NCI-H1048 (cell line): ENCODE measurements around the gene BEST4.
"Not testable (repeated sequence)": the region's sequence is repeated elsewhere in the genome, so short reads cannot be mapped to it uniquely, and the experiment has no call there.

Experiments
- DNase-seq: peaks from one replicate; lab custom pipeline; 2025; lab: John Stamatoyannopoulos, UW

BEST4 gene

DNA sequence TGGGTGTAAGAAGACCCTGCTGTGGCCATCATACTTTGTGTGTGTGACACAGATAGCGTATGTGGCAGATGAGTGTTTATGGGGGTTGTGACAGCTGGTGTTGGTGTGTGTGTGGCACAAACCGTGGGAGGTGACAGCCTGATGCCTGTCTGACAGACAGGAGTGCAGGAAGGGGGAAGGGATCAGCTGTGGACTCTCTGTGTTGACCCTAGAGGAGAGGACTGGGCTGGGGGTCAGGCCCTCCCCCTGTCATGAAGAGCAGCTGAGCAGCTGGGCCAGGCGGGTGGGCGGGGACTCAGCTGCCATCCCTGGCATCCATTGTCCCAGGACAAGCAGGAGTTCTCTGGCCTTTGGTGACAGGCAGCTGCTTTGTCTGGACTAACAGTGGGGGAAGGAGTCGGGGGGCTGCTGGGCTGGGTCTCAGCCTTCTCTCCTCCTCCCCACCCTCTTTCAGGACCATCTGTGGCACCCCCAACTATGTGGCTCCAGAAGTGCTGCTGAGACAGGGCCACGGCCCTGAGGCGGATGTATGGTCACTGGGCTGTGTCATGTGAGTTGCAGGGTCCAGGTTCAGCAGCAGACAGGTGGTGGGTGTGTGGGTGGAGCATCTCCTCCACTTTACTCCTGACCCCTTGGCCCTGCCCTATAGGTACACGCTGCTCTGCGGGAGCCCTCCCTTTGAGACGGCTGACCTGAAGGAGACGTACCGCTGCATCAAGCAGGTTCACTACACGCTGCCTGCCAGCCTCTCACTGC is 14.5 kb upstream of the BEST4 start:
- no peak for DNase-seq

DNA sequence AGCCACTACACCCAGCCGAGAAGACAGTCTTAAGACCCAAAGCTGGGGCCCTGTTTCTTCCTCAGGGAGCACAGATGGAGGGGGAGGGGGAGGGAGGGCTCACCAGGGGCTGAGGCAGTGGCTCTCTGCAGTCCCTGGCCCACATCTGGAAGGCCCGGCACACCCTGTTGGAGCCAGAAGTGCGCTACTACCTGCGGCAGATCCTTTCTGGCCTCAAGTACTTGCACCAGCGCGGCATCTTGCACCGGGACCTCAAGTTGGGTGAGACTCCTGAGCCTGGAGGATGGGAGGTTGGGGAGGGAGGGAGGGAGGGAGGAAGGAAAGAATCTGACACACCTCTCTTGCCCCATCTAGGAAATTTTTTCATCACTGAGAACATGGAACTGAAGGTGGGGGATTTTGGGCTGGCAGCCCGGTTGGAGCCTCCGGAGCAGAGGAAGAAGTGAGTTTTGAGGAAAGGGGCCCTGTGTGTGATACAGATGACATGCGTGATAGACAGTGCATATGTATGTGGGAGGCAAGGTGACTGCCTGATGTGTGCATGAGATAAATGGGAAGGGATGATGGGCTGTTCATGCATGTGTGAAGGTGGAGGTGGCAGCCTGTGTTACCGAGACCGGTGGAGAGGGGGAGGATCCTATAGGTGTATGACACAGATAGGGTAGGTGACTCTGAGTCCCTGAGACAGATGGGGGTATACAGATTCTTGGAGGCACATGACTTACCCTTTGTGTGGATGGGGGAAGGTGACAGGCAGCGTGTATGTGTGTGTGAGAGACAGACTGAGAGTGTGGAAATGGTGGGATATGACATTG is 13.7 kb upstream of the BEST4 start:
- DNase-seq = no peak

DNA sequence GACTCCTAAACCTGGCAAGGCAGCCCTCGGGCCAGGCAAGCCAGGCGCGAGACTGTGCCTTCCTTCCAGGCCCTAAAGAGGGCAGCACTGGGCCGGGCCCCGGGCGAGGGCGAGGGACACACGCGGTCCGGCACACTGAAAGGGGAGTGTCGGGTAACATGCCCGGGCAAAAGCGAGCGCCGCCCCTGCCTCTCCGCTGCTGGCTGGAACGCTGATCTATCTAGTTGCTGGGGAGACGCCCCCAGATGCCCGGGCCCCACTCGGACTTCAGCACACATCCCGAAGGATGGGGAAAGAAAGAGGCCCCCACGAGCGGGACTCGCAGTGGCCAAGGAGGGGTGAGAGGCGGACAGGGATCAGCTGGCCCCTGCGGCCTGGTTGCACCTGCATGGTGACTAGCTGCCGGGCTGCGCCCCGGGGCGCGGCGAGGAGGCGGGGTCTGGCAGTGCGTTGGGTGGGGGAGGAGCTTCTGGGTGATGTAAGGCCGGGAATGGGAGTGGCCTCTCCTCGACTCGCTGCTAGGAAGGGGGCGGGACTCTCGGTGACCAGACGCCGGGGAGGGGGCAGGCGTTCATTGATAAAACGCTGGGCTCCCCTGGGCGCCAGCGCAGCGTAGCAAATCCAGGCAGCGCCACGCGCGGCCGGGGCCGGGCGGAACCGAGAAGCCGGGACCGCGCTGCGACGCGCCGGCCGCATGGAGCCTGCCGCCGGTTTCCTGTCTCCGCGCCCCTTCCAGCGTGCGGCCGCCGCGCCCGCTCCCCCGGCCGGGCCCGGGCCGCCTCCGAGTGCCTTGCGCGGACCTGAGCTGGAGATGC is 12.0 kb upstream of the BEST4 start, which contains the start of gene PLK3:
PLK3 (plus strand) TSS at position 608 of the 815 bp plus-strand sequence; CDS start at position 695, 87 bp downstream.
- peak; percentile 85 for DNase-seq

DNA sequence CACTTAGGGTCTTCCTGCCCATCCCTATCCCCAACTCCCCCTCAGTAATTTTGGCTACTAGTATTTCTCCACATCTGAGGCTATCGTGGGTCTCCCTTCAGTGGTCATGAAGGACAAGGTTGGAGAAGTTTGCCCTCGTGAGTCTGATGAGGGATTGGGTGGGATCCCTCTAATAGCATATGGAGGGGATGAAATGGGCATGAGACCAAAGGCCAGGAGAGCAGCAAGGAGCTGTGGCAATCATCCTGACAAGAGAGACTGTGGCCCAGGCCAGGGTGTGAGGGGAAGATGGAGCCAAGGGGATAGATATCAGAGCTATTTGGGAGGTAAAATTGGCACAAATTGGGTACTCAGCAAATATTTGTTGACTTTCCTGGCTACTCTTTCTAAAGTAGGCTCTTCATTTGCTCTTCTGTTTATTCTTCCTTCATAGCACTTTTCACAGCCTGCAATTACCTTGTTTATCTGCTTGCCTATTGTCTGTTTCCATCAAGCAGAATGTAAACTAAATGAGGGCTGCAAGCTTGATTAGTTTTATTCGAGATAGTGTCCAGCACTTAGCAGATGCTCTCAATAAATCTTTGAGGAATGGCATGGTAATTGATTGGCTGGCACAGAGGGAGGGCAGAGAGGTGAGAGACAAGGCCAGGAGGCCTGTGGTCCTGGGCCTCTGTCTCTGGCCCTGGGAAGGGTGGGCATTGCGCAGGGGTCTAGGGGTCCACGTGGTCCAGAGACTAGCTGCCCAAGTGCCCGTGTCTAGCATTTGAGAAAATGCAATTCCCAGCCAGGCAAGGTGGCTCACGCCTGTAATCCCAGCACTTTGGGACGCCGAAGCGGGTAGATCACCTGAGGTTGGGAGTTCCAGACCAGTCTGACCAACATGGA is 10.8 kb upstream of the BEST4 start:
- DNase-seq = no peak

DNA sequence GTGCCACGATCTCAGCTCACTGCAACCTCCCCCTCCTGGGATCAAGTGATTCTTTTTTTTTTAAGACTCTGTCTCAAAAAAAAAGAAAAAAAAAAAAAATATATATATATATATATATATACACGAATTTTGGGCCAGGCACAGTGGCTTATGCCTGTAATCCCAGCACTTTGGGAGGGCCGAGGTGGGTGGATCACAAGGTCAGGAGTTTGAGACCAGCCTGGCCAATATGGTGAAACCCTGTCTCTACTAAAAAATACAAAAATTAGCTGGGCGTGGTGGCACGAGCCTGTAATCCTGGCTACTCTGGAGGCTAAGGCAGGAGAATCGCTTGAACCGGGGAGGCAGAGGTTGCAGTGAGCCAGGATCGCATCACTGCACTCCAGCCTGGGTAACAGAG is 9.9 kb upstream of the BEST4 start:
- not testable (repeated sequence) for DNase-seq

DNA sequence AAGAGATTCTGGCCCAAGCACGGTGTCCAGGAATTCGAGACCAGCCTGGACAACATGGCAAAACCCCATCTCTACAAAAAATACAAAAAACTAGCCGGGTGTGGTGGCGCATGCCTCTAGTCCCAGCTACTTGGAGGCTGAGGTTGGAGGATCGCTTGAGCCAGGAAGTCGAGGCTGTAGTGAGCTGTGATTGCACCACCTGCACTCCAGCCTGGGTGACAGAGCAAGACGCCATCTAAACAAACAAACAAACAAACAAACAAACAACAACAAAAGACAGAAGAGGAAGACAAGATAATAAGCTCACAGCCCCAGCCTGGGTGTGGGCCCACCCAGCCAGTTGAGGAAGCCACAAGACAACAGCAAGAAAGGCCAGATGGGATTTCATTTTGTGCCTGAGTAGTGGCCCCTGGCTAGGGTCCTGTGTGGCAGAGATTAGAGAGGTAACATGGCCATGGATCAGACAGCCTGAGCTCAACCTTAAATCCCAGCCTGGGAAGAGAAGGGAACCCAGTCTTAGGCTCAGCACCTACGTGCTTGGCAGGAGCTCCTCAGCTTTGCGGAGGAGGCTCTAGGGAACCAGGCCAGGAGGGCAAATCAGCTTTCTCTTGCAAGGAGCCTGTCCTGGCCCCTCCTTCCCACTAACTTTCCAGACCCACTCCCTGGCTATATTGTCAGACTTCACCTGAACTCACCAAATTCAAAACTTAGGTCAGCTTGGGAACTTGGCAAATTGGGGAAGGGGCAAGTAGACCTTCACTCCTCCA is 4.9 kb upstream of the BEST4 start:
- DNase-seq = no peak

DNA sequence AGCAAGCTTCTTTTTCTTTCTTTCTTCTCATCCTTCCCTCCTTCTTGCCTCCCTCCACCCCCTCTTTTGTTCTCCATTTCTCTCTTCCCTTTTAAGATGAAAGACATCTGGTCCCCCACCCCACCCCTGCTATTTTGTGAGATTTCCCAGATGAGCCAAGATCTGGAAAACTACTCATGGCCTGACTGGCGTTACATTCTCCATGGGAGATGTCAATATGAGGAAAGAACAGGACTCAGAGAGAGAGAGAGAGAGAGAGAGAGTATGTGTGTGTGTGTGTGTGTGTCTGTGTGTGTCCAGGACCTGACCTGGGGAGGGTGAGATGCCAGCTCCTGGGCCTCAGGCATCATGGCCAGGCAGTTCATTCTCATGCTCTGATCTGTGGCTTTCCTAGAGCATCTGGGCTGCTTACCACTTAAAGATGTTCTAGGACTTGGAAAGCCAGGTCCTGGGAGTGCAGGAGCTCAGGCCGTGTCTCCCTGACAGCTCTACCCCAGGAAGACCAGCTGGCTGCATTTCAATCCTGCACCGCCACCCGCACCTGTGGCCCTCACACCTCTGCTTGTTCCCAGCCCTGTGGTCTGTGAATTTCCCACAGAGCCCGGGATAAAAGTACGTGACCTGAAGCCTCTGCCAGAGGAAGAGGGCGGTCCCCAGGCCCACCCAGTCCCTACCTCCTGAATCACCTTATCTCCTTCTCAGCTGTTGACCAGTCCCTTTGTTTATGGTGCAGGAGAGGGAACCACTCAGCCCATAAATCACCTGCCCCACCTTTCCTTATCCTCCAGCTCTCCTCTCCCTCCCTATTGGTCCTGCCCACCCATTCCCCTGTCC is 3.2 kb upstream of the BEST4 start:
- DNase-seq = no peak

DNA sequence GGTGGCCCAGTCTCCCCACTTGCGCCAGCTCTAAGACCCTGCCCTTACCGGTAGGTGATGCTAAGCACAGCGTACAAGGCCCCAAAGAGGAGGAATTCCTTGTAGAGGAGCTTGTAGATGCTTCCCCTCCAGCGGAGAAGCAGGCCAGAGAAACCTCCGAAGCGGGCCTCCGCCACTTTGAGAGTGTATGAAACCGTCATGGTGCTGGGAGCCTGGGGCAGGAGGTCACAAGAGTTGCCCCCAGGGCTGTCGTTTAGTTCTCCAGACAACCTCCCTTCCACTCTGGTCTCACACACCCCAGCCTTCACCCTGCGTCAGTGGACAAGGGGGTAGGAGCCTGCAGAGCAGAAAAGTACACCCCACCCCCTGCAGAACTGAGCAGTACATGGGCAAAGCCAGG is 464 bp downstream of the BEST4 start:
- DNase-seq = no peak

DNA sequence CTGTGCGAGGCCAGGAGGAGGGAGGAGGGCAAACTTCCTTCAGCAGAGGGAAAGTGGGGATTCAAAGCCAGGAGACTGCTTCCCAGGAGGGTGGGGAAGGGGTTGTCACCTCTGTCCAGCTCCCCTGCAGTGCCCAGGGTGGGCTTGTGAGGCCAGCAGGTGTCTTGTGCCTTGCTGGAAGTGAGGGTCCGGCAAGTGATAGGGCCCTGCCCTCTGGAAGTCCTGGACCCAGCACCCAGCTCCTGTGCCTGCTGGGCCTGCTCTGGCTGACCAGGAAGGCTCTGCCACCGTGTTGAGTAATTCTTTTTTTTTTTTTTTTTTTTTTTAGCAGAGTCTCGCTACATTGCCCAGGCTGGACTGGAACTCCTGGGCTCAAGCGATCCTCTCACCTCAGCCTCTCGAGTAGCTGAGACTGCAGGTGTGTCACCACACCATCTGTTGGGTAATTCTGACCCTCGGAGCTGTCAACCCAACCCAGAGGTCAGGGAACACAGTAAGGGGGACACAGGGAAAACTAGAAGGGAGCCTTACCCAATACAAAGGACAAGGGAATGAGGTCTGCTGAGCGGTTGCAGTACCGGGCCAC is 1.0 kb downstream of the BEST4 start:
- no peak for DNase-seq

DNA sequence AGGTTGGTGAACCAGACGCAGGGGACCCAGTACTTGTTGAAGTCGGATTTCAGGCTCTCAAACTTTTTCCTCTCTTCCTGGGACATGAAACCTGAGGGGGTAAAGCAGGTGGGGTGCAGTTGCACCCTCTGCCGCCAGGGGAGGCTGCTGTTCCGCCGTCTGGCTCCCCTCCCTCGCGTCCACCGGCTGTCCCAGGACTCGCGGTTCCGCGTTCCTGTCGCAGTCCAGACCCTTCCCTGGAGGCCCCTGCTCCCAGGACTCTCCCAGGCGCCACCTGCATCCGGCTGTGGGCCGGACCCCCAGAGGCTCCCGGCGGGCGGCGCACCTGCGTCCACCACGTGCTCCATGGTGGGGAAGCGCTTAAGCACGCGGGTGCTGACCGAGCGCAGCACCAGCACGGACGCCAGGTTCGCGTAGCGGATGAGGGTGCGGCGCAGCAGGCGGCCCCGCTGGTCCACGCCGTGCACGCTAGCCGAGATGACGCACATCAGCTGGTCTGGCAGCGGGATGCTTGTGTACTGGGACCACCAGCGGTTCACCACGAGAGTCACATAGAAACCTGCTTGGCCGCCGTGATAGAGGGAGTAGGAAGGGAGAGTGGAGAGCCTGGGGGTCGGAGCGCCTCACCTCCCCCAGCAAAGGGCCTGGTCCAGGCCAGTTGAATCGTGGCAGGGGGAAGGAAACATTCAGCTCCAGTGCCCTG is 1.7 kb downstream of the BEST4 start:
- DNase-seq = peak; percentile 62

DNA sequence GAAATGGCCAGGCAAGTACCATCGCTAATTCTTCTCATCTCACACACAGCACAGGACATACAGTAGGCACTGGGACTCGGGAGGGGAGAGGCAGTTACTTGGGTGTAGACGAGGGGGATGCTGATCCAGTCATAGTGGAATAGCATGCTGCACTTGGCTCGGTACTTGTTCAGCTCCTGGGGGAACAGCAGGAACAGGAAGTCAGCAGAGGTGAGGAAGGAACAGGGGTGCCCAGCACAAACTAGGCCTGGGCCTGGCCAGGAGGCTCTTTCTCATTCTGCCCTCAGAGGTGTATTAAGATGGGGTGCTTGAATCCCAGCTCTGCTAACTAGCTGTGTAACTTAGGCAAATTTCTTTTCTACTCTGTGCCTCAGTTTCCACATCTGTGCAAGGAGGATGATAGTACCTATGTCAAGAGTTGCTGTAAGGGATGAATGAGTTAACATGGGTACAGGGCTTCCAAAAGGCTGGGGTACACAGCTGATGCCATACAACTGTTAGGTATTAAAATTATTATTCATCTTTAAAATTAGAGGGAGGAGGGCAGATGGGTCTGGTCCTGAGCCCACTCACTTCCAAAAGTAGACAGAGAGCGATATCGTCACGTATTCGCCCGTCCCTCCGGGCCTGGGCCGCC is 2.4 kb downstream of the BEST4 start:
- DNase-seq = no peak

DNA sequence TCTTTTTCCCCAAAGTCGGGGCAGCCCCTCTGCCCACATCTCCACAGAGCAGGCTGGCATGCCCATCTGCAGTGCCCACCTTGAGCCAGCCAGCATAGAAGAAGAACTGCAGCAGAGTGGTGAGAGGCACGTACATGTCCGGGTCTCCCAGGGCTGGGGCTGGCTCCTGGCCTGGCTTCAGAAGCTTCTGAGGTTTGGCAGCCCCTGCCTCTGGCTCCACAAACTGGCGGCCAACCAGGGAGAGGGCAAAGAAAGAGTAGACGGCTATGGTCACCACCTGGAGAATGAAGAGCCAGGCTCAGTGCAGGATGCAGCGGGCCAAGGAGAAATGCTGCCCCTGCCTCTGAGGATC is 3.0 kb downstream of the BEST4 start:
- DNase-seq = no peak

DNA sequence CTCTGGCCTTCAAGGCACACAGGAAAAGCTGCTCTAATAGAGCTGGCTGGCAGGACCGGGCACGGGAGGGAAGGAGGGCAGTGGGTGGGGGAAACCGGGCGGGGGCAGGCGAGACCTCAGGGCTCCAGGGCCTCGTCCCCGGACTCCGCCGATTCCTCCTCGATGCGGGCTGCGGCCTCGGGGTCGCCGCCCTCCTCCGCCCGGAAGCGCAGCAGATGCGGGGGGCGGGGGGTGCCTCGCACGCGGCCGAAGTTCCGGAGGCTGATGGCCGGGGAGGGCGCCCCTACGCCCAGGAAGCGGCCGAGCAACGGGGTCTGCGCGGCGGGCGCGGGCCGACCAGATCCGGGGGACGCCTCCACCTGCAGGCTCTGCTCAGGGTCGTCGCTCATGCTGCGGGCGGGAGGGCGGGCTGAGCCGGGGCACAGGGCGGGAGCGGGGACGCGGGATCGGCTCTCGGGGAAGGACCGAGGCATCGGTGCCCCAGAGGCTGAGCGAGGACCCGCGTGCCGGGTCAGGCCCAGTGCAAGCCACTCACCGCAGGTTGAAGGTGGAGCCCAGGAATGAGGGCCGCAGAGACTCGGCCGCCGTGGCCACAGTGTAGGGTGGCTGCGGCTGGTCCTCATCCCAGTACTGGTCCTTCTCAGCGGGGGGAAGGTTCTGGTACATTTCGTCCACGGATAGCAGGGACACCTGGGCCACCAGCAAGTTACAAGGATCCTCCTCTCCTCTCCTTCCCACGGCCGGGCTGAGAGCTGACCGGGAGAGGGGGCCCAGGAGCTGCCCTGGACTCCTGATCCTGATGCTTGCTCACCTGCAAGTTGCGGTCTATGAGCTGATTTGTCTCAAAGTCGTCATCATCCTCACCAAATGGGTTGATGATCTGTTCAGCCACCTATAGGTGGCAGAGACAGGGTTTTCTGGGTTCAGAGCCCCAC is 3.6 kb downstream of the BEST4 start:
- no peak for DNase-seq

DNA sequence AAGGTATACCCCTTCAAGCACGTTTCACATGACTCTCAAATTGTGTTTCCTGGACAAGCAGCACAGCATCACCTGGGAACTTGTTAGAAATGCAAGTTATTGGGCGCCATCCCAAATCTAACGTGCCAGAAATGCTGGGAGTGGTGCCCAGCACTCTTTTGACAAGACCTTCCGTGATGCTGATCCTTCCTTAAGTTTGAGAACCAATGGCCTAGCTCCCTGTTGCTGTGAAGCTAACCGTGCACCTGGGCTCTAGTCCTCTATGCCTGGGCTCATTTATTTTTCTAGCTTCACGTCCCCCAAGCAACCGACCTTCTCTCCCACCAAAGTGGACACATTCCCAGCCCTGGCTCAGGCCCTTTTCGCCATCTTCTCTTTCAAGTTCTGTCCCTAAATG is 4.3 kb downstream of the BEST4 start:
- DNase-seq = no peak

DNA sequence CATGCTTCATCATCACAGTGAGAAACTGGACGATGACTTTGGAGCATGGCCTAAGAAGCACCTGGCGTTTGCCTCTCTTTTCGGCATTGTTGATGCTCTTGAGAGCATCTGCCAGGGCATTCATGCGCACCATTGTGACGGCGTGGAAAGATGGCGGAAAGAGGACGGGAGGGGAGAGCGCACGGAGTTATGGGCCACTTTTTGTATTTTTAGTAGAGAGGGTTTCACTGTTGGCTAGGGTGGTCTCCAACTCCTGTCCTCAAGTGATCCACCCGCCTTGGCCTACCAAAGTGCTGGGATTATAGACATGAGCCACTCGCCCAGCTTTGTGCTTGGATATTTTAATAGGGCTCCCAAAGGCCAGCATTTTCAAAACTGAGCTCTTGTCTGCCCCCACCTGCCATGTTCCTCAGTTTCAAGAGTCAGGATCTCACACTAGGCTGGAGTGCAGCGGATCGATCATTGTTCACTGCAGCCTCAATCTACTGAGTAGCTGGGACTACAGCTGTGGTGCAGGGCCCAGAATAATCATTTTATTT is 7.3 kb downstream of the BEST4 start:
- no peak for DNase-seq

DNA sequence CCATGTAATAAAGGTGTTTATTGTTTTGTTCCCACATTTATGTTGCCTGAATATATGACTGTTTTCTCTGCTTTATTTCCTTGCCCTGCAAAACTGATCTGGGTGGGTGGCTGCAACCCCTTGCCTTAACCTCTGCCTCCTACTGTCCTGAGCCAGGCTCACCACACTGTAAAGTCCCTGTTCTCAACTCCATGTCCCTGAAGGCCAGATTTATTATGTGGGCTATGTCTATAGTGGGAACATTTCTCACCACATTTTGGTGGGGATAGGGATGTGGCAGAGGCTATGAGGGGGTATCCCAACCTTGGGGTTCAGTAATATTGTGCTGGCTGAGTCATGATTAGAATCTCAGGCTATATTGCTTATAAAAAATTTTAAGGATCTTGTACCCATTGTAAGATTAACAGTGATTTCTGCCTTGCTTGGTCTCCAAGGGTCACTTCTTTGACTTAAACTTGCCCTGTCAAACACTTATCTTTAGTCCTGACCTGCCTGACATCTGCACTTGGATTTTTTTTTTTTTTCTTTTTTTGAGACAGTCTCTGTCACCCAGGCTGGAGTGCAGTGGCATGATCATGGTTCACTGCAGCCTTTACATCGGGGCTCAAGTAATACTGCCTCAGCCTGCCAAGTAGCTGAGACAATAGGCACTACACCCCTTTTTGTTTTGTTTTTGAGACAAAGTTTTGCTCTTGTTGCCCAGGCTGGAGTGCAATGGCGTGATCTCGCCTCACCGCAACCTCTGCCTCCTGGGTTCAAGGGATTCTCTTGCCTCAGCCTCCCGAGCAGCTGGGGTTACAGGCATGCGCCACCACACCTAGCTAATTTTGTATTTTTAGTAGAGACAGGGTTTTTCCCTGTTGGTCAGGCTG is 9.0 kb downstream of the BEST4 start:
- DNase-seq = no peak
